Erythroblast (primary cell): Measurements from ENCODE around the gene C22orf31.

Source experiments
- DNase-seq, 2 experiments: peaks; one replicate each; lab custom pipeline; 2025; lab: John Stamatoyannopoulos, UW
- GATA1 ChIP-seq: IDR thresholded peaks from 2 replicates; pipeline ENCODE4 v1.6.1; 2011; ENCODE audit warnings: low read depth, mild to moderate bottlenecking, control low read depth, low read length, moderate library complexity
- POLR2A ChIP-seq: IDR thresholded peaks from 2 replicates; pipeline ENCODE4 v1.6.1; 2011; ENCODE audit warnings: mild to moderate bottlenecking, low read length

Gene C22orf31

GRCh38 chr22:29018293-29019189, 43.1 kb downstream of the C22orf31 start:
- TF ChIP-seq POLR2A (no peak), GATA1 (no peak)
- no peak for DNase-seq

GRCh38 chr22:29016067-29016938, 45.3 kb downstream of the C22orf31 start:
- DNase-seq: no peak
- TF ChIP-seq POLR2A (no peak), GATA1 (no peak)

GRCh38 chr22:29014773-29015172, 46.9 kb downstream of the C22orf31 start:
- no peak for DNase-seq
- no peak for TF ChIP-seq GATA1
- no peak for TF ChIP-seq POLR2A

GRCh38 chr22:29014293-29014692, 47.3 kb downstream of the C22orf31 start:
- TF ChIP-seq POLR2A (no peak), GATA1 (no peak)
- no peak for DNase-seq

- no peak for DNase-seq
Measured at GRCh38 chr22:29012952-29013351, 48.7 kb downstream of the C22orf31 start.

GRCh38 chr22:29012101-29012433, 49.6 kb downstream of the C22orf31 start:
- TF ChIP-seq GATA1: no peak
- TF ChIP-seq POLR2A: no peak
- DNase-seq: peak in 1 of 2 experiments; percentile 7

More at GRCh38 chr22:29012952-29013351, 48.7 kb downstream of the C22orf31 start:
- no peak for TF ChIP-seq GATA1
- no peak for TF ChIP-seq POLR2A

- TF ChIP-seq POLR2A (no peak), GATA1 (no peak)
- no peak for DNase-seq
Measured at GRCh38 chr22:29011240-29012100, 50.2 kb downstream of the C22orf31 start.

- TF ChIP-seq POLR2A (no peak), GATA1 (no peak)
- no peak for DNase-seq
Measured at GRCh38 chr22:29009148-29009547, 52.5 kb downstream of the C22orf31 start.
